Stimulated activated CD8-positive, alpha-beta memory T cell treated with anti-CD3 and anti-CD28 coated beads, Interleukin-7, amount 100 ng/mL, for 1 hour (primary cell): ENCODE measurements around the gene CHTOP.

ENCODE experiments used
- DNase-seq, 2 donors: peaks; one replicate each; pipeline ENCODE4 v3.0.0-alpha.2; 2020; ENCODE audit warnings: low read depth in 2 of 2

Gene CHTOP

GRCh38 chr1:153685544-153686340 is 51.9 kb downstream of the CHTOP start:
- no peak for DNase-seq

GRCh38 chr1:153687346-153688125 is 53.7 kb downstream of the CHTOP start:
- DNase-seq: no peak

GRCh38 chr1:153688276-153688675 is 54.4 kb downstream of the CHTOP start:
- no peak for DNase-seq

GRCh38 chr1:153688736-153689328 is 55.0 kb downstream of the CHTOP start:
- no peak for DNase-seq

- DNase-seq: no peak
Observed at GRCh38 chr1:153693466-153693865, 59.6 kb downstream of the CHTOP start.
